HCT116 (cell line): ENCODE measurements around the gene CBX4. TPM values are rescaled to one million over a fixed set of nuclear protein-coding genes. Genes with fewer than 3 reads are reported as not detected.

Source experiments
- ATAC-seq: fragments of 200-7000 bp; cut with Tn5 transposase; 2 replicates; pipeline ENCODE4 v1.9.1; 2020; ENCODE audit warnings: mild to moderate bottlenecking, moderate library complexity
- BruUV-seq: library from RNA; stranded (reverse); fragments of 400-500 nt; replicated peaks from 2 replicates; lab custom pipeline; 2021; lab: Mats Ljungman, UMichigan
- CTCF ChIA-PET: fragments of 300-600 bp; sonication (Branson Sonifier 250); formaldehyde crosslinking; loops from one replicate; lab custom pipeline; 2021; ENCODE audit warnings: antibody characterized with exemption; lab: Charles Lee
- POLR2A ChIA-PET: fragments of 300-600, 350-600 bp; sonication (Branson Sonifier 250); formaldehyde crosslinking; loops from one replicate; lab custom pipeline; 2021; ENCODE audit warnings: antibody characterized with exemption; lab: Charles Lee
- RAD21 ChIA-PET, 2 experiments: fragments of 300-600 bp; sonication (Branson Sonifier 250); formaldehyde crosslinking; loops; one replicate each; lab custom pipeline; 2023; ENCODE audit warnings: low total read pairs in 2 of 2; ENCODE audit not compliant: uncharacterized antibody in 2 of 2, unreplicated experiment in 2 of 2, low non-redundant PET in 1 of 2; lab: Charles Lee
- DNase-seq: peaks from one replicate; pipeline ENCODE4 v3.0.0-alpha.2; 2010; ENCODE audit warnings: low read depth, low spot score
- H2AFZ ChIP-seq: fragments of 200-600 bp; shearing (Covaris generic), sonication (generic); 2 replicates; pipeline ENCODE4 v1.6.1; 2017; ENCODE audit warnings: low read depth, mixed run types, mixed read lengths, antibody characterized with exemption, low read length; ENCODE audit not compliant: poor library complexity, severe bottlenecking
- H3K27ac ChIP-seq: 2 replicates; pipeline ENCODE4 v1.5.1; 2012; ENCODE audit warnings: low read depth, low read length
- H3K27me3 ChIP-seq: fragments of 200-600 bp; sonication (generic); 2 replicates; pipeline ENCODE4 v1.6.1; 2016; ENCODE audit warnings: mixed run types, low read length, mixed read lengths; ENCODE audit not compliant: insufficient read depth
- H3K36me3 ChIP-seq, 2 experiments: fragments of 200-500 bp in 1 of 2; fragments of 200-600 bp in 1 of 2; sonication (Bioruptor generic) in 1 of 2; sonication (generic) in 1 of 2; 2 replicates each; pipeline versions ENCODE4 v1.5.1 to v1.6.1; 2014 to 2016; ENCODE audit warnings: low read length in 2 of 2, inconsistent platforms in 1 of 2, mixed read lengths in 1 of 2, mixed run types in 1 of 2; ENCODE audit not compliant: insufficient read depth in 2 of 2, control insufficient read depth in 1 of 2
- H3K4me1 ChIP-seq, 2 experiments: fragments of 200-600 bp in 1 of 2; sonication (generic) in 1 of 2; 2 replicates each; pipeline versions ENCODE4 v1.5.1 to v1.6.1; 2012 to 2017; ENCODE audit warnings: low read length in 2 of 2, inconsistent platforms in 1 of 2, mild to moderate bottlenecking in 1 of 2, mixed read lengths in 1 of 2, mixed run types in 1 of 2, moderate library complexity in 1 of 2; ENCODE audit not compliant: insufficient read depth in 2 of 2, control insufficient read depth in 1 of 2
- H3K4me2 ChIP-seq: fragments of 200-600 bp; sonication (generic); 2 replicates; pipeline ENCODE4 v1.6.1; 2017; ENCODE audit warnings: mixed run types, low read length, mixed read lengths
- H3K4me3 ChIP-seq, 2 experiments: fragments of 200-600 bp in 1 of 2; sonication (generic) in 1 of 2; replicated peaks in 1 of 2; 2 replicates each; pipeline ENCODE4 v1.5.1; 2011 to 2016; ENCODE audit warnings: low read length in 2 of 2, control low read depth in 1 of 2, low read depth in 1 of 2, mild to moderate bottlenecking in 1 of 2, mixed read lengths in 1 of 2, mixed run types in 1 of 2
- H3K79me2 ChIP-seq: fragments of 200-600 bp; sonication (generic); 2 replicates; pipeline ENCODE4 v1.6.1; 2017; ENCODE audit warnings: mild to moderate bottlenecking, mixed run types, low read length, moderate library complexity, mixed read lengths; ENCODE audit not compliant: insufficient read depth
- H3K9ac ChIP-seq: fragments of 200-600 bp; sonication (generic); 2 replicates; pipeline ENCODE4 v1.6.1; 2016; ENCODE audit warnings: low read length, mixed read lengths
- H3K9me2 ChIP-seq: fragments of 200-600 bp; sonication (generic), shearing (Covaris generic); 2 replicates; pipeline ENCODE4 v1.6.1; 2017; ENCODE audit warnings: mixed run types, mild to moderate bottlenecking, moderate library complexity; ENCODE audit not compliant: insufficient read depth
- H3K9me3 ChIP-seq, 2 experiments: fragments of 200-500 bp in 1 of 2; fragments of 200-600 bp in 1 of 2; sonication (Bioruptor generic) in 1 of 2; sonication (generic) in 1 of 2; 2 replicates each; pipeline ENCODE4 v1.6.1; 2014 to 2017; ENCODE audit warnings: low read length in 2 of 2, mixed read lengths in 2 of 2, inconsistent platforms in 1 of 2, low read depth in 1 of 2, mild to moderate bottlenecking in 1 of 2, mixed run types in 1 of 2, moderate library complexity in 1 of 2; ENCODE audit not compliant: control insufficient read depth in 1 of 2, insufficient read depth in 1 of 2
- H4K20me1 ChIP-seq: fragments of 200-600 bp; sonication (generic), shearing (Covaris generic); 2 replicates; pipeline ENCODE4 v1.6.1; 2017; ENCODE audit warnings: mixed run types, mild to moderate bottlenecking, moderate library complexity; ENCODE audit not compliant: insufficient read depth
- CBX3 ChIP-seq: IDR thresholded peaks from 2 replicates; pipeline ENCODE4 v1.6.1; 2012; ENCODE audit warnings: low read depth
- CTCF ChIP-seq, 3 experiments: fragments of 200-600 bp in 1 of 3; sonication (generic) in 1 of 3; IDR thresholded peaks in 2 of 3; conservative IDR thresholded peaks in 1 of 3; 2 replicates each; pipeline ENCODE4 v1.5.1; 2012 to 2017; ENCODE audit warnings: low read depth in 2 of 3, low read length in 2 of 3, antibody characterized with exemption in 1 of 3, borderline replicate concordance in 1 of 3, control low read depth in 1 of 3, mild to moderate bottlenecking in 1 of 3, mixed read lengths in 1 of 3, mixed run types in 1 of 3, moderate library complexity in 1 of 3; ENCODE audit not compliant: insufficient read depth in 1 of 3
- EZH2phosphoT487 ChIP-seq: fragments of 200-600 bp; IDR thresholded peaks from 2 replicates; pipeline ENCODE4 v1.6.1; 2018; ENCODE audit warnings: antibody characterized with exemption, borderline replicate concordance
- FOSL1 ChIP-seq: IDR thresholded peaks from 2 replicates; pipeline ENCODE4 v1.6.1; 2012; ENCODE audit warnings: low read depth
- POLR2AphosphoS5 ChIP-seq: IDR thresholded peaks from 2 replicates; pipeline ENCODE4 v1.6.1; 2011; ENCODE audit warnings: mild to moderate bottlenecking, low read depth, low read length, moderate library complexity
- RAD21 ChIP-seq: IDR thresholded peaks from 2 replicates; pipeline ENCODE4 v1.6.1; 2012; ENCODE audit warnings: low read depth, mild to moderate bottlenecking
- TCF7L2 ChIP-seq: IDR thresholded peaks from 2 replicates; pipeline ENCODE4 v1.7.0; 2011; ENCODE audit warnings: borderline replicate concordance, inconsistent platforms; ENCODE audit not compliant: insufficient read depth, insufficient read length; ENCODE audit errors: extremely low read depth
- YY1 ChIP-seq: IDR thresholded peaks from 2 replicates; pipeline ENCODE4 v1.6.1; 2011; ENCODE audit warnings: low read length, low read depth, moderate library complexity, mild to moderate bottlenecking; ENCODE audit not compliant: insufficient replicate concordance; ENCODE audit errors: extremely low read depth
- ZBTB33 ChIP-seq: IDR thresholded peaks from 2 replicates; pipeline ENCODE4 v1.6.1; 2011; ENCODE audit warnings: mild to moderate bottlenecking, low read length, moderate library complexity; ENCODE audit not compliant: insufficient replicate concordance; ENCODE audit errors: extremely low read depth
- ZFX ChIP-seq: fragments of 450-650 bp; IDR thresholded peaks from 2 replicates; pipeline ENCODE4 v1.6.1; 2017
- intact Hi-C: fragments of 100-400 bp; cut with micrococcal nuclease; formaldehyde crosslinking; loops from 2 replicates; pipeline ENCODE4 v1.10.0; 2022
- total RNA-seq: library from RNA; stranded (reverse); gene quantifications from one replicate; pipeline ENCODE4 v1.2.1, GENCODE V29; 2021; ENCODE audit not compliant: unreplicated experiment

Gene CBX4
- total RNA-seq, 1 experiment from 2014 or later = 60.9 TPM

DNA sequence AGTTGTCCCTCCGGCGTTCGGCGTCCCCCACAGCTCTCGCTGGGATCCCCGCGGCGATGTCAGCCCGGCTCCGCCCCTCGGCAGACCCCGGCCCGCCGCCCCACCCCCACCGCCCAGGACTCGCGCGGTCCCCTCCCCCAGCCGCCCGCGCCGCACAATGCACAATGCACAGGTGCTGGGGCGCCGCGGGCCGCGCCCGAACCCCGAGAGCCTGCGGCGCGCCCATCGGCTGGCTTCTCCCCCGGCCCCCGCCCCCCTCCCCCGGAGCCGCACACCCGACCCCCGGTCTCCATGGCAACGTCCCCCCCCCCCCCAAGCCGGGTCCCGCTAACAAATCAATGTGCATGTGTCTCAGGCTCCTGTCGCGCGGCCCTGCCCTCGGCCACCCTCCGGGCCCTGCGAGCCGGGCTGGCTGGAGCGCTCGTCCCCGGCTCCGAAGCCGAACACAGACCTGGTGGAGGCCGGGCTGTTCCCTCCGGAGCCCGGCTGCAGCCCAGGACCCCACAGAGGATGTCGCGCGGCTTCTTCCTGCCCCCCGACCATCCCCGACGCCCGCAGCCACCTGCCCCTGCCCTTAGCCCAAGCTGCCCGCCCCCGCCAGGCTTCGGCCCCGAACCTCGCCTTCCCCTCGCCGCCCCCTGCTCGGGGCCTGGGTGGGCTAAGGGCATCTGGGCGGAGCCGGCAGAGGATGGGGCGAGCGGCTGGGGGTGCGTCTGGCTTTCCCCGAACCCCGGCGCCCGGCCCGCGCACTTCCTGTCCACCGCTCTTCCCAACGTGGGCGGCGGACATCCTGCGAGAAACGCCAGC lies 41.5 kb downstream of the CBX4 start:
- DNase-seq (no peak), ATAC-seq (peak; percentile 33)
- no peaks in the 10 kb centered on the region for H3K9me3 ChIP-seq
- CTCF ChIA-PET = interaction anchor here (0.6 to 2.0 kb wide), 19 partner anchors 8 to 625 kb away, joined by 3 to 13 read pairs (median 5); partner anchors contain the start of gene CBX4
- H3K4me2 ChIP-seq = peak overlapping the region; percentile 93
- no TSS peak for BruUV-seq
- RAD21 ChIA-PET = interaction anchor here (0.6 to 1.4 kb wide), 7 partner anchors 10 to 1187 kb away, joined by 3 to 10 read pairs (median 4); partner anchors contain the start of gene CBX4 (in 1 of the 2)
- intact Hi-C loops = no loop called here
- TF ChIP-seq CBX3 (no peak), ZFX (peak; percentile 32; the same call in 1 of the 2 replicates)
- H3K27ac ChIP-seq = peak overlapping the region; percentile 40; the same call in 1 of the 2 replicates
- H3K36me3 ChIP-seq = peaks cover 10 to 18% of the 10 kb centered on the region in 2 experiments; a peak in 2 of 4 replicates
- no peaks in the 10 kb centered on the region for H4K20me1 ChIP-seq
- no peak overlapping the region for H2AFZ ChIP-seq
- POLR2A ChIA-PET = interaction anchor here (0.6 to 2.6 kb wide), 15 partner anchors 8 to 348 kb away, joined by 3 to 22 read pairs (median 5); partner anchors contain the start of gene CBX4
- no peaks in the 10 kb centered on the region for H3K9me2 ChIP-seq
- H3K4me1 ChIP-seq = peaks cover 46 to 68% of the 10 kb centered on the region in 2 experiments
- H3K4me3 ChIP-seq = peak overlapping the region; percentile 45 to 92
- H3K9ac ChIP-seq = peak overlapping the region; percentile 46
- H3K79me2 ChIP-seq = peaks cover 18% of the 10 kb centered on the region; the same call in 1 of the 2 replicates
- no peaks in the 10 kb centered on the region for H3K27me3 ChIP-seq

DNA sequence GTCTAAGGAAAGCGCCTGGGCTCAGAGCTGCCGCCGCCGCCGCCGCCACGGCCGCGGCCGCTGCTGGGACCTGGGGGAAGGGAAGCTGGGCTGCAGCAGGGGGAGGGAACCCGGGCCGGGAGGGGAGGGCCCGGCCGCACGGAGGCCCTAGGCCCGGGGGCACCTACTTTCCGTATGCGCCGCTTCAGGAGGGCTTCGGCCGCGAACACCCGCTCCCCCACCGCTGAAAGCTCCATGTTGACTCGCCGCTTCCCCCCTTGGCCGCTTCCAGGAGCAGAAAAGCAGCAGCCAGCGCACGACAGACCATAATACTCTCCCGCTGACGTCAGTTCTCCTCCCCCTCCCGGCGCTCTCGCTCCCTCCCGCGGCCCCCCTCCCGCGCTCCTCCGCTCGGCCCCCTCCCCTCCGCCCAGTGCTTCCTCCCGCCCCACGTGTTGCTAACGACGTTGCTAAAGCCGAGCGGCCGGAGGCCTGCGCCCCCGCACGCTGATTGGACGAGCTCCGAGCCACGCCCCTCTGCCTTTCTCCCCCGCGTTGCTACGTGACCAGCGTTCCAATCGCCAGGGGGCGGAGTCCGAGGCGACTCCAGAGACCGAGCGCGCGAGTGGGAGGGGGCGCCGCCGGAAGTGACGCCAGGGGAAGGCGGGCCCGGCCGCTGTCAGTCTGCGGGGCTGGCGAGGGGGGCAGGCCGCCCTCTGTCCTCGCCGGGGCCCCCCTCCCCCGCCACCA lies 42.3 kb downstream of the CBX4 start, which contains the start of gene CBX8:
Gene CBX8 (minus strand): TSS at position 315 of the 729 bp plus-strand sequence. CDS start 79 bp downstream, at position 236.
- peak; percentile 100 for DNase-seq
- peak within 1 kb of the TSS; percentile 80 to 92 for H3K4me3 ChIP-seq
- peaks cover 10 to 18% of the 10 kb centered on the region in 2 experiments; a peak in 2 of 4 replicates for H3K36me3 ChIP-seq
- RAD21 ChIA-PET = interaction anchor here (0.6 to 1.4 kb wide), 7 partner anchors 11 to 1188 kb away, joined by 3 to 10 read pairs (median 4); partner anchors contain the start of gene CBX4 (in 1 of the 2)
- intact Hi-C loops = no loop called here
- ATAC-seq = peak; percentile 77
- H3K79me2 ChIP-seq = peaks cover 18% of the 10 kb centered on the region; the same call in 1 of the 2 replicates
- no TSS peak for BruUV-seq
- peak within 1 kb of the TSS; percentile 90 for H3K27ac ChIP-seq
- peak within 1 kb of the TSS; percentile 91 for H3K9ac ChIP-seq
- H3K4me2 ChIP-seq = peak within 1 kb of the TSS; percentile 93
- H4K20me1 ChIP-seq = no peaks in the 10 kb centered on the region
- H3K9me2 ChIP-seq = no peaks in the 10 kb centered on the region
- no peak within 1 kb of the TSS for H2AFZ ChIP-seq
- peaks cover 41 to 62% of the 10 kb centered on the region in 2 experiments for H3K4me1 ChIP-seq
- H3K27me3 ChIP-seq = no peaks in the 10 kb centered on the region
- CTCF ChIA-PET = interaction anchor here (0.6 to 2.0 kb wide), 20 partner anchors 8 to 624 kb away, joined by 3 to 13 read pairs (median 5); partner anchors contain the start of genes CBX4 and GAA
- no peaks in the 10 kb centered on the region for H3K9me3 ChIP-seq
- POLR2A ChIA-PET = interaction anchor here (0.6 to 2.6 kb wide), 17 partner anchors 9 to 354 kb away, joined by 3 to 22 read pairs (median 5); partner anchors contain the start of gene CBX4
- no peak for TF ChIP-seq ZBTB33
- TF ChIP-seq YY1 = no peak
- no peak for TF ChIP-seq EZH2phosphoT487
- TF ChIP-seq TCF7L2 = peak; percentile 37
- TF ChIP-seq POLR2AphosphoS5 = peak; percentile 88
- TF ChIP-seq RAD21 = no peak
- TF ChIP-seq FOSL1 = no peak
- no peak for TF ChIP-seq CTCF (IDR thresholded peaks at IDR 0.05 in 2 of 3, conservative IDR thresholded peaks at IDR 0.05 in 1 of 3; ENCODE audit: borderline replicate concordance in 1 of 3, insufficient read depth in 1 of 3, low read depth in 2 of 3, low read length in 2 of 3)
- peak; percentile 66; the same call in 1 of the 2 replicates for TF ChIP-seq ZFX
